ENCODE data around the gene LGI2.
"Not testable (repeated sequence)": the region's sequence is repeated elsewhere in the genome, so short reads cannot be mapped to it uniquely, and the experiment has no call there.

The LGI2 gene

GRCh38 chr4:25063116-25063515 is 32.4 kb upstream of the LGI2 start:
- Histone ChIP-seq H3K36me3 (ENCODE audit: control insufficient read depth, insufficient read depth, low read length) (no peaks in the 10 kb centered on the region), H3K9me3 (ENCODE audit: control insufficient read depth, insufficient read depth, low read length) (no peaks in the 10 kb centered on the region), H3K4me1 (ENCODE audit: control insufficient read depth, insufficient read depth, low read length) (peaks cover 24% of the 10 kb centered on the region), H3K27me3 (ENCODE audit: control insufficient read depth, insufficient read depth, low read length) (no peaks in the 10 kb centered on the region), H3K9ac (ENCODE audit: low read depth, low read length) (no peak overlapping the region), H3K4me3 (ENCODE audit: low read depth, low read length) (no peak overlapping the region)

GRCh38 chr4:25062098-25062497 is 31.4 kb upstream of the LGI2 start:
- peaks cover 21% of the 10 kb centered on the region for H3K4me1 ChIP-seq (ENCODE audit: control insufficient read depth, insufficient read depth, low read length)

GRCh38 chr4:25061602-25062001 is 30.9 kb upstream of the LGI2 start:
- no peaks in the 10 kb centered on the region for H3K36me3 ChIP-seq (ENCODE audit: control insufficient read depth, insufficient read depth, low read length)
- H3K27me3 ChIP-seq (ENCODE audit: control insufficient read depth, insufficient read depth, low read length), result no peaks in the 10 kb centered on the region
- no peaks in the 10 kb centered on the region for H3K9me3 ChIP-seq (ENCODE audit: control insufficient read depth, insufficient read depth, low read length)
- H3K4me3 ChIP-seq (ENCODE audit: low read depth, low read length), result no peak overlapping the region
- H3K4me1 ChIP-seq (ENCODE audit: control insufficient read depth, insufficient read depth, low read length), result peaks cover 20% of the 10 kb centered on the region
- no peak overlapping the region for H3K9ac ChIP-seq (ENCODE audit: low read depth, low read length)

More at GRCh38 chr4:25062098-25062497, 31.4 kb upstream of the LGI2 start:
- Histone ChIP-seq H3K4me3 (ENCODE audit: low read depth, low read length) (no peak overlapping the region), H3K9me3 (ENCODE audit: control insufficient read depth, insufficient read depth, low read length) (no peaks in the 10 kb centered on the region), H3K9ac (ENCODE audit: low read depth, low read length) (no peak overlapping the region), H3K36me3 (ENCODE audit: control insufficient read depth, insufficient read depth, low read length) (no peaks in the 10 kb centered on the region), H3K27me3 (ENCODE audit: control insufficient read depth, insufficient read depth, low read length) (no peaks in the 10 kb centered on the region)

GRCh38 chr4:25060963-25061340 is 30.2 kb upstream of the LGI2 start:
- H3K27me3 ChIP-seq (ENCODE audit: control insufficient read depth, insufficient read depth, low read length), result no peaks in the 10 kb centered on the region
- H3K4me1 ChIP-seq (ENCODE audit: control insufficient read depth, insufficient read depth, low read length), result peaks cover 15% of the 10 kb centered on the region
- no peak overlapping the region for H3K9ac ChIP-seq (ENCODE audit: low read depth, low read length)
- no peaks in the 10 kb centered on the region for H3K36me3 ChIP-seq (ENCODE audit: control insufficient read depth, insufficient read depth, low read length)
- H3K9me3 ChIP-seq (ENCODE audit: control insufficient read depth, insufficient read depth, low read length), result no peaks in the 10 kb centered on the region
- no peak overlapping the region for H3K4me3 ChIP-seq (ENCODE audit: low read depth, low read length)

GRCh38 chr4:25060241-25060962 is 29.7 kb upstream of the LGI2 start:
- H3K9me3 ChIP-seq (ENCODE audit: control insufficient read depth, insufficient read depth, low read length), result no peaks in the 10 kb centered on the region
- no peak overlapping the region for H3K9ac ChIP-seq (ENCODE audit: low read depth, low read length)
- no peak overlapping the region for H3K4me3 ChIP-seq (ENCODE audit: low read depth, low read length)
- no peaks in the 10 kb centered on the region for H3K36me3 ChIP-seq (ENCODE audit: control insufficient read depth, insufficient read depth, low read length)
- peaks cover 9% of the 10 kb centered on the region for H3K4me1 ChIP-seq (ENCODE audit: control insufficient read depth, insufficient read depth, low read length)
- no peaks in the 10 kb centered on the region for H3K27me3 ChIP-seq (ENCODE audit: control insufficient read depth, insufficient read depth, low read length)

GRCh38 chr4:25059791-25060190 is 29.0 kb upstream of the LGI2 start:
- H3K4me3 ChIP-seq (ENCODE audit: low read depth, low read length), result no peak overlapping the region
- H3K9ac ChIP-seq (ENCODE audit: low read depth, low read length), result no peak overlapping the region
- no peaks in the 10 kb centered on the region for H3K27me3 ChIP-seq (ENCODE audit: control insufficient read depth, insufficient read depth, low read length)
- H3K4me1 ChIP-seq (ENCODE audit: control insufficient read depth, insufficient read depth, low read length), result peaks cover 3% of the 10 kb centered on the region
- H3K36me3 ChIP-seq (ENCODE audit: control insufficient read depth, insufficient read depth, low read length), result no peaks in the 10 kb centered on the region
- H3K9me3 ChIP-seq (ENCODE audit: control insufficient read depth, insufficient read depth, low read length), result no peaks in the 10 kb centered on the region

- no peaks in the 10 kb centered on the region for H3K27me3 ChIP-seq (ENCODE audit: control insufficient read depth, insufficient read depth, low read length)
- no peaks in the 10 kb centered on the region for H3K36me3 ChIP-seq (ENCODE audit: control insufficient read depth, insufficient read depth, low read length)
- no peak overlapping the region for H3K9ac ChIP-seq (ENCODE audit: low read depth, low read length)
- no peaks in the 10 kb centered on the region for H3K9me3 ChIP-seq (ENCODE audit: control insufficient read depth, insufficient read depth, low read length)
- no peaks in the 10 kb centered on the region for H3K4me1 ChIP-seq (ENCODE audit: control insufficient read depth, insufficient read depth, low read length)
- no peak overlapping the region for H3K4me3 ChIP-seq (ENCODE audit: low read depth, low read length)
Measured at GRCh38 chr4:25058796-25059195, 28.1 kb upstream of the LGI2 start.

GRCh38 chr4:25057299-25057698 is 26.6 kb upstream of the LGI2 start:
- Histone ChIP-seq H3K4me3 (ENCODE audit: low read depth, low read length) (no peak overlapping the region), H3K9me3 (ENCODE audit: control insufficient read depth, insufficient read depth, low read length) (no peaks in the 10 kb centered on the region), H3K36me3 (ENCODE audit: control insufficient read depth, insufficient read depth, low read length) (no peaks in the 10 kb centered on the region), H3K9ac (ENCODE audit: low read depth, low read length) (no peak overlapping the region), H3K4me1 (ENCODE audit: control insufficient read depth, insufficient read depth, low read length) (no peaks in the 10 kb centered on the region), H3K27me3 (ENCODE audit: control insufficient read depth, insufficient read depth, low read length) (no peaks in the 10 kb centered on the region)

GRCh38 chr4:25052037-25052436 is 21.3 kb upstream of the LGI2 start:
- not testable (repeated sequence) for H3K9ac ChIP-seq (ENCODE audit: low read depth, low read length); H3K4me1 ChIP-seq (ENCODE audit: control insufficient read depth, insufficient read depth, low read length); H3K4me3 ChIP-seq (ENCODE audit: low read depth, low read length); H3K9me3 ChIP-seq (ENCODE audit: control insufficient read depth, insufficient read depth, low read length); H3K36me3 ChIP-seq (ENCODE audit: control insufficient read depth, insufficient read depth, low read length); H3K27me3 ChIP-seq (ENCODE audit: control insufficient read depth, insufficient read depth, low read length)

GRCh38 chr4:25051534-25051933 is 20.8 kb upstream of the LGI2 start:
- H3K4me3 ChIP-seq (ENCODE audit: low read depth, low read length), result no peak overlapping the region

GRCh38 chr4:25050370-25051078 is 19.8 kb upstream of the LGI2 start:
- Histone ChIP-seq H3K4me3 (ENCODE audit: low read depth, low read length) (no peak overlapping the region), H3K9ac (ENCODE audit: low read depth, low read length) (no peak overlapping the region), H3K36me3 (ENCODE audit: control insufficient read depth, insufficient read depth, low read length) (no peaks in the 10 kb centered on the region), H3K9me3 (ENCODE audit: control insufficient read depth, insufficient read depth, low read length) (no peaks in the 10 kb centered on the region), H3K27me3 (ENCODE audit: control insufficient read depth, insufficient read depth, low read length) (no peaks in the 10 kb centered on the region), H3K4me1 (ENCODE audit: control insufficient read depth, insufficient read depth, low read length) (no peaks in the 10 kb centered on the region)

More at GRCh38 chr4:25051534-25051933, 20.8 kb upstream of the LGI2 start:
- Histone ChIP-seq H3K9me3 (ENCODE audit: control insufficient read depth, insufficient read depth, low read length) (no peaks in the 10 kb centered on the region), H3K27me3 (ENCODE audit: control insufficient read depth, insufficient read depth, low read length) (no peaks in the 10 kb centered on the region), H3K9ac (ENCODE audit: low read depth, low read length) (no peak overlapping the region), H3K4me1 (ENCODE audit: control insufficient read depth, insufficient read depth, low read length) (no peaks in the 10 kb centered on the region), H3K36me3 (ENCODE audit: control insufficient read depth, insufficient read depth, low read length) (no peaks in the 10 kb centered on the region)

GRCh38 chr4:25043548-25043947 is 12.8 kb upstream of the LGI2 start:
- H3K4me1 ChIP-seq (ENCODE audit: control insufficient read depth, insufficient read depth, low read length), result no peaks in the 10 kb centered on the region
- H3K36me3 ChIP-seq (ENCODE audit: control insufficient read depth, insufficient read depth, low read length), result no peaks in the 10 kb centered on the region
- peaks cover 6% of the 10 kb centered on the region for H3K27me3 ChIP-seq (ENCODE audit: control insufficient read depth, insufficient read depth, low read length)
- no peaks in the 10 kb centered on the region for H3K9me3 ChIP-seq (ENCODE audit: control insufficient read depth, insufficient read depth, low read length)
- H3K4me3 ChIP-seq (ENCODE audit: low read depth, low read length), result no peak overlapping the region
- no peak overlapping the region for H3K9ac ChIP-seq (ENCODE audit: low read depth, low read length)
